Measurements from ENCODE around the gene IRAK1. TPM values are rescaled to one million over a fixed set of nuclear protein-coding genes. Genes with fewer than 3 reads are reported as not detected.

IRAK1 gene
- total RNA-seq, 1 experiment from 2014 or later, result 92.3 TPM

GRCh38 chrX:153970357-153971123 is 49.2 kb downstream of the IRAK1 start:
- no peaks in the 10 kb centered on the region for H3K27me3 ChIP-seq (ENCODE audit: insufficient read depth, low read length)
- ChIA-PET RAD21 (ENCODE audit: low non-redundant PET in 1 of 2, low total read pairs in 2 of 2, uncharacterized antibody in 2 of 2, unreplicated experiment in 2 of 2) (interaction anchor here in 1 of 2 experiments (0.6 kb wide), 1 partner anchor 128 kb away, joined by 4 read pairs; no protein-coding TSS in a partner anchor), CTCF (interaction anchor here (1.0 to 1.1 kb wide), 2 partner anchors 23 to 403 kb away, joined by 3 to 5 read pairs; no protein-coding TSS in a partner anchor), POLR2A (interaction anchor here (0.7 to 2.0 kb wide), 4 partner anchors 42 to 498 kb away, joined by 3 to 10 read pairs (median 4); partner anchors contain the start of gene ARHGAP4)
- peak overlapping the region; percentile 90 for H3K27ac ChIP-seq (ENCODE audit: low read depth, low read length)
- H3K79me2 ChIP-seq (ENCODE audit: insufficient read depth, low read length), result peaks cover 66% of the 10 kb centered on the region
- TF ChIP-seq POLR2AphosphoS5 (IDR thresholded peaks at IDR 0.05; ENCODE audit: low read depth, low read length), result 0 out of 2 replicates have a peak, but pooled peaks have one; percentile 2
- TF ChIP-seq ELF1 (IDR thresholded peaks at IDR 0.05; ENCODE audit: borderline replicate concordance, low read depth), result no peak
- H3K4me3 ChIP-seq (replicated peaks in 1 of 2; ENCODE audit: low read depth in 1 of 2, low read length in 2 of 2), result peak overlapping the region; percentile 75 to 78
- H3K4me1 ChIP-seq (ENCODE audit: control insufficient read depth in 1 of 2, insufficient read depth in 2 of 2, low read length in 2 of 2), result peaks cover 12 to 28% of the 10 kb centered on the region in 2 experiments
- H3K9me2 ChIP-seq (ENCODE audit: insufficient read depth), result no peaks in the 10 kb centered on the region
- H3K9ac ChIP-seq (ENCODE audit: low read length), result peak overlapping the region; percentile 99
- H3K36me3 ChIP-seq (ENCODE audit: control insufficient read depth in 1 of 2, insufficient read depth in 2 of 2, low read length in 2 of 2), result peaks cover 0 to 11% of the 10 kb centered on the region in 2 experiments; a peak in 1 of 4 replicates
- H4K20me1 ChIP-seq (ENCODE audit: insufficient read depth), result no peaks in the 10 kb centered on the region
- H3K4me2 ChIP-seq (ENCODE audit: low read length), result peak overlapping the region; percentile 76
- H3K9me3 ChIP-seq (ENCODE audit: control insufficient read depth in 1 of 2, insufficient read depth in 1 of 2, low read depth in 1 of 2, low read length in 2 of 2), result no peaks in the 10 kb centered on the region
- DNase-seq (ENCODE audit: low read depth, low spot score), result no peak
- intact Hi-C loops (cut with micrococcal nuclease), result loop anchor here (10.0 kb wide), 1 partner anchor 424 kb away; the partner anchor contains the start of gene RPL10
- TSS peak; percentile 59 for BruUV-seq (replicated peaks)
- no peak overlapping the region for H2AFZ ChIP-seq (ENCODE audit: low read depth, low read length, poor library complexity, severe bottlenecking)
- ATAC-seq, result no peak; the same call in 1 of the 2 replicates

- Histone ChIP-seq H3K9ac (ENCODE audit: low read length) (peak overlapping the region; percentile 99), H2AFZ (ENCODE audit: low read depth, low read length, poor library complexity, severe bottlenecking) (no peak overlapping the region), H3K27me3 (ENCODE audit: insufficient read depth, low read length) (no peaks in the 10 kb centered on the region), H3K9me2 (ENCODE audit: insufficient read depth) (no peaks in the 10 kb centered on the region), H3K27ac (ENCODE audit: low read depth, low read length) (peak overlapping the region; percentile 90), H3K4me2 (ENCODE audit: low read length) (peak overlapping the region; percentile 76), H3K4me1 (ENCODE audit: control insufficient read depth in 1 of 2, insufficient read depth in 2 of 2, low read length in 2 of 2) (peaks cover 12 to 28% of the 10 kb centered on the region in 2 experiments), H3K79me2 (ENCODE audit: insufficient read depth, low read length) (peaks cover 71% of the 10 kb centered on the region), H3K4me3 (replicated peaks in 1 of 2; ENCODE audit: low read depth in 1 of 2, low read length in 2 of 2) (peak overlapping the region; percentile 75 to 78), H4K20me1 (ENCODE audit: insufficient read depth) (no peaks in the 10 kb centered on the region), H3K9me3 (ENCODE audit: control insufficient read depth in 1 of 2, insufficient read depth in 1 of 2, low read depth in 1 of 2, low read length in 2 of 2) (no peaks in the 10 kb centered on the region), H3K36me3 (ENCODE audit: control insufficient read depth in 1 of 2, insufficient read depth in 2 of 2, low read length in 2 of 2) (peaks cover 0 to 11% of the 10 kb centered on the region in 2 experiments; a peak in 1 of 4 replicates)
- DNase-seq (ENCODE audit: low read depth, low spot score) (no peak), ATAC-seq (no peak)
- intact Hi-C loops (cut with micrococcal nuclease), result loop anchor here (10.0 kb wide), 1 partner anchor 425 kb away; the partner anchor contains the start of gene RPL10
- ChIA-PET POLR2A (interaction anchor here (2.0 kb wide), 1 partner anchor 41 kb away, joined by 10 read pairs; no protein-coding TSS in a partner anchor), RAD21 (ENCODE audit: low non-redundant PET in 1 of 2, low total read pairs in 2 of 2, uncharacterized antibody in 2 of 2, unreplicated experiment in 2 of 2) (interaction anchor here in 1 of 2 experiments (0.6 kb wide), 1 partner anchor 129 kb away, joined by 4 read pairs; no protein-coding TSS in a partner anchor), CTCF (no interaction called here)
- no TSS peak for BruUV-seq (replicated peaks)
- no peak for TF ChIP-seq YY1 (IDR thresholded peaks at IDR 0.05; ENCODE audit: extremely low read depth, insufficient replicate concordance, low read depth, low read length)
- no peak for TF ChIP-seq SIN3A (IDR thresholded peaks at IDR 0.05; ENCODE audit: low read depth)
- TF ChIP-seq ATF3 (IDR thresholded peaks at IDR 0.05), result no peak
- TF ChIP-seq JUND (IDR thresholded peaks at IDR 0.05), result no peak
- TF ChIP-seq CTCF (IDR thresholded peaks at IDR 0.05 in 2 of 3, conservative IDR thresholded peaks at IDR 0.05 in 1 of 3; ENCODE audit: borderline replicate concordance in 1 of 3, insufficient read depth in 1 of 3, low read depth in 2 of 3, low read length in 2 of 3), result no peak
- TF ChIP-seq CBX3 (IDR thresholded peaks at IDR 0.05; ENCODE audit: low read depth), result no peak
- no peak for TF ChIP-seq ZFX (IDR thresholded peaks at IDR 0.05)
- no peak for TF ChIP-seq SP1 (IDR thresholded peaks at IDR 0.05; ENCODE audit: low read depth)
- TF ChIP-seq FOSL1 (IDR thresholded peaks at IDR 0.05; ENCODE audit: low read depth), result no peak
- no peak for TF ChIP-seq EZH2phosphoT487 (IDR thresholded peaks at IDR 0.05; ENCODE audit: borderline replicate concordance)
- TF ChIP-seq EGR1 (IDR thresholded peaks at IDR 0.05; ENCODE audit: low read depth), result no peak
- no peak for TF ChIP-seq ZNF274 (IDR thresholded peaks at IDR 0.05; ENCODE audit: low read depth, low read length)
Observed at GRCh38 chrX:153969904-153970356, 49.8 kb downstream of the IRAK1 start.
